ENCODE results near the gene BTK.

GRCh38 chrX:101417190-101417589, 31.2 kb upstream of the BTK start:
- TF ChIP-seq, protein P1, sequence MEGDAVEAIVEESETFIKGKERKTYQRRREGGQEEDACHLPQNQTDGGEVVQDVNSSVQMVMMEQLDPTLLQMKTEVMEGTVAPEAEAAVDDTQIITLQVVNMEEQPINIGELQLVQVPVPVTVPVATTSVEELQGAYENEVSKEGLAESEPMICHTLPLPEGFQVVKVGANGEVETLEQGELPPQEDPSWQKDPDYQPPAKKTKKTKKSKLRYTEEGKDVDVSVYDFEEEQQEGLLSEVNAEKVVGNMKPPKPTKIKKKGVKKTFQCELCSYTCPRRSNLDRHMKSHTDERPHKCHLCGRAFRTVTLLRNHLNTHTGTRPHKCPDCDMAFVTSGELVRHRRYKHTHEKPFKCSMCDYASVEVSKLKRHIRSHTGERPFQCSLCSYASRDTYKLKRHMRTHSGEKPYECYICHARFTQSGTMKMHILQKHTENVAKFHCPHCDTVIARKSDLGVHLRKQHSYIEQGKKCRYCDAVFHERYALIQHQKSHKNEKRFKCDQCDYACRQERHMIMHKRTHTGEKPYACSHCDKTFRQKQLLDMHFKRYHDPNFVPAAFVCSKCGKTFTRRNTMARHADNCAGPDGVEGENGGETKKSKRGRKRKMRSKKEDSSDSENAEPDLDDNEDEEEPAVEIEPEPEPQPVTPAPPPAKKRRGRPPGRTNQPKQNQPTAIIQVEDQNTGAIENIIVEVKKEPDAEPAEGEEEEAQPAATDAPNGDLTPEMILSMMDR (IDR thresholded peaks at IDR 0.05; ENCODE audit: low read depth, low read length, poor library complexity, severe bottlenecking) = no peak
- no peak for TF ChIP-seq EZH2phosphoT487 (IDR thresholded peaks at IDR 0.05; ENCODE audit: borderline replicate concordance, low read length)
